ENCODE data around the gene TAAR2. TPM values are rescaled to one million over a fixed set of nuclear protein-coding genes. Genes with fewer than 3 reads are reported as not detected.
A peak's percentile ranks its signal among the peaks of the same experiment; 100 is the strongest.

TAAR2 gene, protein sequence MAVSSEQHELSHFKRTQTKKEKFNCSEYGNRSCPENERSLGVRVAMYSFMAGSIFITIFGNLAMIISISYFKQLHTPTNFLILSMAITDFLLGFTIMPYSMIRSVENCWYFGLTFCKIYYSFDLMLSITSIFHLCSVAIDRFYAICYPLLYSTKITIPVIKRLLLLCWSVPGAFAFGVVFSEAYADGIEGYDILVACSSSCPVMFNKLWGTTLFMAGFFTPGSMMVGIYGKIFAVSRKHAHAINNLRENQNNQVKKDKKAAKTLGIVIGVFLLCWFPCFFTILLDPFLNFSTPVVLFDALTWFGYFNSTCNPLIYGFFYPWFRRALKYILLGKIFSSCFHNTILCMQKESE
- not detected for total RNA-seq

- H3K4me3 ChIP-seq, result no peak within 1 kb of the TSS
- H3K27me3 ChIP-seq, result no peaks in the 10 kb centered on the region
- peaks cover 0 to 4% of the 10 kb centered on the region in 2 donors for H3K9me3 ChIP-seq
- H3K4me1 ChIP-seq, result no peaks in the 10 kb centered on the region
- no peak for DNase-seq (ENCODE audit: low spot score in 2 of 2)
- H3K27ac ChIP-seq, result no peak within 1 kb of the TSS
- no peaks in the 10 kb centered on the region for H3K36me3 ChIP-seq
- TF ChIP-seq CTCF (IDR thresholded peaks at IDR 0.05), result no peak
- intact Hi-C loops (cut with DNase I), result no loop called here
These were observed at the start of gene TAAR2 for GRCh38 chr6:132624175-132624574. TAAR2 (minus strand) TSS chr6:132624275; CDS start chr6:132624275, 0 bp downstream.

GRCh38 chr6:132673376-132674094, 49.5 kb upstream of the TAAR2 start:
- intact Hi-C loops (cut with DNase I), result no loop called here
- no peak overlapping the region for H3K27ac ChIP-seq
- no peak for TF ChIP-seq CTCF (IDR thresholded peaks at IDR 0.05)
- no peaks in the 10 kb centered on the region for H3K4me1 ChIP-seq
- no peaks in the 10 kb centered on the region for H3K27me3 ChIP-seq
- no peaks in the 10 kb centered on the region for H3K36me3 ChIP-seq
- no peak for DNase-seq (ENCODE audit: low spot score in 2 of 2)
- H3K4me3 ChIP-seq, result no peak overlapping the region
- no peaks in the 10 kb centered on the region for H3K9me3 ChIP-seq

GRCh38 chr6:132671295-132671694, 47.2 kb upstream of the TAAR2 start:
- H3K27ac ChIP-seq, result no peak overlapping the region
- no peaks in the 10 kb centered on the region for H3K4me1 ChIP-seq
- H3K36me3 ChIP-seq, result no peaks in the 10 kb centered on the region
- no peak for TF ChIP-seq CTCF (IDR thresholded peaks at IDR 0.05)
- no peaks in the 10 kb centered on the region for H3K27me3 ChIP-seq
- intact Hi-C loops (cut with DNase I), result no loop called here
- H3K4me3 ChIP-seq, result no peak overlapping the region
- no peak for DNase-seq (ENCODE audit: low spot score in 2 of 2)
- no peaks in the 10 kb centered on the region for H3K9me3 ChIP-seq

DNA sequence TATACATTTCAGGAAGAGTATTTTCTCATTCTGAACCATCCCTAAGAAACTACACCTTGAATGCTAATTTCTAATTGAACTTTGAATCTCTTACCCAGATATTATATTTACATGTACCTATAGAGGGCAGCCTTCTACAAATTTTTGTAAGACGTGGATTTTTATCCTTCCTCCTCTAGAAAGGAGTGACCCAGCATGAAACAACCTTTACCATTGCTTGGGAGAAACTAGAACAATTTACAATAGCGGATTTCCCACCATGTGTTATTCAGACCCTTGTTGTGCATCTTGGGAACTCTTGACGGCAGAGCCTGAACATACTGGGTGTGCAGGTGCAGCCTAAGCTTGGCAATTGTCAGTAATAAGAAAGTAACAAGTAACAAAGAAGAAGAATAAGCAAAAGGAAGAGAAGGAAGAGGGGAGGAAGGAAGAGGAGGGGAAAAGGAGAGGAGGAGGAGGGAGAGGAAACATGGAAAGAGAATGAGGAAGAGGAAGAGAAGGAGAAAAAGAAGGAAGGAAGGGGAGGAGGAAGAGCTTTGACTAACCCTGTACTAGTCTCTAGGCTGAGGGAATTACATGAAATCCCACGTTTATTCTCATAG, 45.7 kb upstream of the TAAR2 start:
- Histone ChIP-seq H3K36me3 (no peaks in the 10 kb centered on the region), H3K27me3 (no peaks in the 10 kb centered on the region), H3K9me3 (no peaks in the 10 kb centered on the region), H3K4me3 (no peak overlapping the region), H3K27ac (no peak overlapping the region), H3K4me1 (no peaks in the 10 kb centered on the region)
- intact Hi-C loops (cut with DNase I), result loop anchor here (5.0 kb wide), 1 partner anchor 113 kb away; no protein-coding TSS in a partner anchor
- peak; percentile 42 to 60 (median 54) for TF ChIP-seq CTCF (IDR thresholded peaks at IDR 0.05)
- no peak for DNase-seq (ENCODE audit: low spot score in 2 of 2)

GRCh38 chr6:132666118-132666517, 42.0 kb upstream of the TAAR2 start:
- no peaks in the 10 kb centered on the region for H3K27me3 ChIP-seq
- intact Hi-C loops (cut with DNase I), result loop anchor here (5.0 kb wide), 1 partner anchor 116 kb away; no protein-coding TSS in a partner anchor
- H3K9me3 ChIP-seq, result no peaks in the 10 kb centered on the region
- TF ChIP-seq CTCF (IDR thresholded peaks at IDR 0.05), result no peak
- H3K4me1 ChIP-seq, result no peaks in the 10 kb centered on the region
- no peak overlapping the region for H3K27ac ChIP-seq
- no peak overlapping the region for H3K4me3 ChIP-seq
- no peaks in the 10 kb centered on the region for H3K36me3 ChIP-seq
- no peak for DNase-seq (ENCODE audit: low spot score in 2 of 2)

All from ascending aorta (tissue), 2 donors.